ENCODE measurements around the gene ODAD4.

The ODAD4 gene

DNA sequence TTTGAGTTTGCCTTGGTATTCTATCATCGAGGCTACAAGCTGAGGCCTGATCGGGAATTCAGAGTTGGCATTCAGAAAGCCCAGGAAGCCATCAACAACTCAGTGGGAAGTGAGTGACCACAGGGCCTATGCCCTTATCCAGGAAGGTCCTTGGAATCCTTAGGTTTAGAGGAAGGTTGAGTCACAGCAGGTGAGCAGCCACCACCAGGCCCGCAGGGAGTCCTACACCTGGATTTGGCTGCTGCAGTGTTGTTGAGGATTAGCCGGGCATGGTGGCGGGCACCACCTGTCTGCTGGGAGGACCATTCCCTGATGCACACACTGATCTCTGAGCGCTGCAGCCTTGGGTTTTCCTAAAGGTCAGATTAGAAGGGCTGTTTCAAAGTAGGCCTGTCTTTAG is 5.2 kb downstream of the ODAD4 start:
- no peak overlapping the region for H3K27ac ChIP-seq
- no peak for TF ChIP-seq ZFX (IDR thresholded peaks at IDR 0.05)
- TF ChIP-seq, protein P1, sequence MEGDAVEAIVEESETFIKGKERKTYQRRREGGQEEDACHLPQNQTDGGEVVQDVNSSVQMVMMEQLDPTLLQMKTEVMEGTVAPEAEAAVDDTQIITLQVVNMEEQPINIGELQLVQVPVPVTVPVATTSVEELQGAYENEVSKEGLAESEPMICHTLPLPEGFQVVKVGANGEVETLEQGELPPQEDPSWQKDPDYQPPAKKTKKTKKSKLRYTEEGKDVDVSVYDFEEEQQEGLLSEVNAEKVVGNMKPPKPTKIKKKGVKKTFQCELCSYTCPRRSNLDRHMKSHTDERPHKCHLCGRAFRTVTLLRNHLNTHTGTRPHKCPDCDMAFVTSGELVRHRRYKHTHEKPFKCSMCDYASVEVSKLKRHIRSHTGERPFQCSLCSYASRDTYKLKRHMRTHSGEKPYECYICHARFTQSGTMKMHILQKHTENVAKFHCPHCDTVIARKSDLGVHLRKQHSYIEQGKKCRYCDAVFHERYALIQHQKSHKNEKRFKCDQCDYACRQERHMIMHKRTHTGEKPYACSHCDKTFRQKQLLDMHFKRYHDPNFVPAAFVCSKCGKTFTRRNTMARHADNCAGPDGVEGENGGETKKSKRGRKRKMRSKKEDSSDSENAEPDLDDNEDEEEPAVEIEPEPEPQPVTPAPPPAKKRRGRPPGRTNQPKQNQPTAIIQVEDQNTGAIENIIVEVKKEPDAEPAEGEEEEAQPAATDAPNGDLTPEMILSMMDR (conservative IDR thresholded peaks at IDR 0.05): no peak

DNA sequence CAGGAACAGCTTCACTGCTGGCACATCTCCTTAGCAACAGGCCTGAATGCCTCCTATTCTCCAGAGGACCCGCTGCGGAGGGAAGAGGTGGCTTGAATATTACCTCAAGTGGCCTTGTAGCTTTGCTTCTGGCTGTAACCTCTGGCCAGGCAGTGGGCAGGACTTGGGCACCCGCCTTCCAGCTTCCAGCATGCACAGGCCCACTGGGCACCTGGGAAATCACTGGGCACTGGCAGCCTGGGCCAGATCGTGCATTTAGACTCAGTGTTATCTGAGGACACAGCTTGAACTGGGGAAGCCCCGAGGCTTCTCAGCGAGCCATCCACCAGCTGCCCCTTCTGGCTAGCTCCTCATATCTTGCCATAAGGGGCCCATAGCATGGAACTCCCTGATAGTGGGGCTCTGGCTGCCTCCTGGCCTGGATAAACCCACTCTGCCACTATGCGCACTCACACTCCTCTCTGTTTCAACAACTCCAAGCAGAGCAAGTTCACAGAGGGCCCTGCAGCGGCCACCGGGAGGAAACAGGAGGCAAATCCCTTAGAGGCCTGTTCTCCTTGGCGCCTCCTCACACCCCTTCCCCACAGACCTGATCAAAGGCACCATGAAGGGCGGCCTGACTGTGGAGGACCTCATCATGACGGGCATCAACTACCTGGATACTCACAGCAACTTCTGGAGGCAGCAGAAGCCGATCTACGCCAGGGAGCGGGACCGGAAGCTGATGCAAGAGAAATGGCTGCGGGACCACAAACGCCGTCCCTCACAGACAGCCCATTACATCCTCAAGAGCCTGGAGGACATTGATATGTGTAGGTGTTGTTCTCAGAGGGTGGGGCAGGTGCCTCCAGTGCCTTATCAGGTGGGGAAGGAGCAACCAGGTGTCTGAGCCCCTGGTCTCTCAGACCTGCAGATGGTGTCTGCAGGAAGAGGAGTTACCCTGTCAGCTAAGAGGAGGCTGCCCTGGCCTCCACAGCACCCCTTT is 7.8 kb downstream of the ODAD4 start:
- no peak overlapping the region for H3K27ac ChIP-seq
- TF ChIP-seq, protein P1 (conservative IDR thresholded peaks at IDR 0.05): no peak
- no peak for TF ChIP-seq ZFX (IDR thresholded peaks at IDR 0.05)

DNA sequence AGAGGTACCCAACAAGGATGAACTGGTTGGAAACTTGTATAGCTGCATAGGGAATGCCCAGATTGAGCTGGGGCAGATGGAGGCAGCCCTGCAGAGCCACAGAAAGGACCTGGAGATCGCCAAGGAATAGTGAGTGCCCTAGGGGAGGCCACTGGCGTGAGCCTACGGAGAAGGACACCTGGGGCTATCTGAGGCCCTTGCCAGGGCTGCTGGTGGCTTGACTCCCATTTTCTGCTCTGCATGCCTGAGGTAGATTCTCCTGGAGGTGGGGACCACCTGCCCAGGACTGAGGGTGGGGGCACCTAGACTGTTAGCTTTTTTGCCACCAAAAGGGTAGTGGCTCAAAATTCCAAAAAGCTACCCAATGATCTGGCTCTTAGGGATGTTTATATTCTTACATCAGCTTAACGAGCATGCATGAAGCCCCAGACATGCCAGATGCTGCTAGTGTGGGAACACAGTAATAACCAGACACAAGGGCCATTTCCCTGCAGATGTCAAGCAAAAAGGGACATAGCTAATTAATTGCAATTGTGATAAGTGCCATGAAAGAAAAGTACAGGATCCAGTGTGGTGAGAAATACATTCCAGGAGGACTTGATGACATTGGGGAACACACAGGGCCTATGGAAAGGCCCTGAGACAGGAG is 8.8 kb downstream of the ODAD4 start:
- H3K27ac ChIP-seq: no peak overlapping the region
- TF ChIP-seq, protein P1 (conservative IDR thresholded peaks at IDR 0.05): no peak
- no peak for TF ChIP-seq ZFX (IDR thresholded peaks at IDR 0.05)

DNA sequence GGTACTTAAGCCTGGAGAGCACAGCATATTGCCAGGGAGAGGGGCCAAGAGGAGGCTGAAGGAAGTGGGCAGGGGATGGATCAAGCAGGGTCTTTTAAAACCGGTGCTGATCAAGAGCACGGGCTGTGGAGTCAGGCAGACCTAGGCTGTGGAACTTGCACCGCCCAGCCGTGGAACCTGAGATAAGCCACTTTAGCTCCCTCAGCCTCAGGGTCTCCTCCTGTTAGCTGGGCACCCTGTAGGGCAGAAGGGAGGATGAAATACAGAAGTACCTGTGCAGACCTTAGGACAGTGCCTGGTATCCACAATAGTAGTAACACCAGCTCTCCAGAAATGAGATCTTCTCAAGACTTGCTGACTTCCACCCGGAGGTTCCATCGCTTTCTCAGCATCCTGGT is 9.3 kb downstream of the ODAD4 start:
- TF ChIP-seq ZFX (IDR thresholded peaks at IDR 0.05): no peak
- TF ChIP-seq, protein P1 (conservative IDR thresholded peaks at IDR 0.05): no peak
- no peak overlapping the region for H3K27ac ChIP-seq

DNA sequence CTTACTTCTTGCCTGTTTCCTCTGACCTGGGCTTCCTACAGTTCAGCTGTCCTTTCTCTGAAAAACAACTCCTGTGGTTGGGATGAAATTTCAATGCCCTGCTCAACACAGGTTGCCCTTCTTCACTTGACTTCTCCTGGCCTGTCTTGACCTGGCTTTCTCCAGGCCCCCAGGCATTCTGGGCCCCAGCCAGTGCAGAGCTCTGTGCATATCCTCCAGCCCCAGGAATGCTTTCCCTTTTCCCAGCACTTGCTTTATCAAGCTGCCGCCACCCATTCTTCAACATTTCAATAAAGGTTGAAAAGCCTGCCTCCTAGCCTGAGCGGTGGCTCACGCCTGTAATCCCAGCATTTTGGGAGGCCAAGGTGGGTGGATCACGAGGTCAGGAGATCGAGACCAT is 10.8 kb downstream of the ODAD4 start:
- no peak overlapping the region for H3K27ac ChIP-seq
- no peak for TF ChIP-seq ZFX (IDR thresholded peaks at IDR 0.05)
- TF ChIP-seq, protein P1 (conservative IDR thresholded peaks at IDR 0.05): no peak

DNA sequence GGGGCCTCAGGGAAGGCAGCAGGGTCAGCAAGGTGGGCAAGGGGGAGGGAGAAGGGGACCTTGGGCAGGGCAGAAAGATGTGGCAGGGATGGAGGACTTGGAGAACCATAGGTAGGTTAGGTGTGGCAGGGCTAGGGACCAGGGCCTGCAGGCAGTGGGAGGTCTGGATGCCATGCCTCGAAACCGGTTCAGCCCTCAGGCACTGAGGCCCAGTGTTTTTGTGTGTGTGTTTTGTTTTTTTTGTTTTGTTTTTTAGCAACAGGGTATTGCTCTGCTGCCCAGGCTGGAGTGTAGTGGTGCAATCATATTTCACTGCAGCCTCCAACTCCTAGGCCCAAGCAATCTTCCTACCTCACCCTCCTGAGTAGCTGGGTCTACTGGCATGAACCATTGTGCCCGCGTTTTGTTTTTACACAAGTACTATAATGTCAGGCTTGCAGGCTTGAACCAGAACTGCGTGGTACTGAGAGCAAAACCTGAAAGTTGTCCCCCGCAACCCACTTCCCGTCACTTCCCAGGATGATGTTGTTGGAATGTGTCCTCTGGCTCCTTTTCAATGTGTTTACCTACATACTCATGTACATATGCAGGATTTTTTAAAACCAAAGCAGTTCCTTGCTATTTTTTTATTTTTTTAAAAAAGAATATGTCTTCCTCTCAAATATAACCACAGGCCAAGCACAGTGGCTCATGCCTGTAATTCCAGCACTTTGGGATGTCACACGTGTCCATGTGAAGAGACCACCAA is 12.4 kb downstream of the ODAD4 start:
- TF ChIP-seq ZFX (IDR thresholded peaks at IDR 0.05): no peak
- TF ChIP-seq, protein P1 (conservative IDR thresholded peaks at IDR 0.05): no peak
- H3K27ac ChIP-seq: no peak overlapping the region
